ENCODE measurements around the gene RIMS4.

The RIMS4 gene

DNA sequence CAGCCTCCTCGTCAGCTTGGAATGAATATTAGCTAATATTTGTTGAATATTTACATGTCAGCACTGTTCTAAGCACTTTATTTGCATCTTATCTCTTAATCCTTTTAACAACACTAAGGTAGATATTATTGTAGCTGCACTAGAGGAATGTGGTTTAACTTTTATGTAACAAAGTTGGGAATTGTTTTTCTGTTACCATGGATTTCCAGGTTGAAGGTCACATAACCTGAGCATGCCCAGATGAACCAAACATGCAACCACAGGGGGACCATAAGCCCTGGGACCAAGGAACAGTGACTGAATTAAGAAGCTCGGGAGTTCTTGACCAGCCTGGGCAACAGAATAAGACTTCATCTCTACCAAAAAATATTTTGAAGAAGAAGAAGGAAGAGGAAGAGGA lies 46.1 kb upstream of the RIMS4 start:
- Histone ChIP-seq H3K9me2 (ENCODE audit: low read depth, low read length) (no peaks in the 10 kb centered on the region), H3K4me3 (ENCODE audit: low read depth, low read length, poor library complexity, severe bottlenecking) (no peak overlapping the region), H3K9ac (ENCODE audit: low read length) (no peak overlapping the region), H3K36me3 (ENCODE audit: insufficient read depth, low read length) (no peaks in the 10 kb centered on the region), H3F3A (ENCODE audit: insufficient read depth, low read length) (no peaks in the 10 kb centered on the region), H3K79me2 (ENCODE audit: insufficient read depth, low read length) (no peaks in the 10 kb centered on the region), H3K4me2 (ENCODE audit: low read length) (no peak overlapping the region), H2AFZ (ENCODE audit: low read length) (no peak overlapping the region), H3K27me3 (ENCODE audit: insufficient read depth, low read length) (no peaks in the 10 kb centered on the region), H3K27ac (ENCODE audit: low read depth, low read length, poor library complexity, severe bottlenecking) (no peak overlapping the region), H3K4me1 (ENCODE audit: insufficient read depth, low read length, severe bottlenecking) (no peaks in the 10 kb centered on the region), H3K9me3 (ENCODE audit: low read length) (no peaks in the 10 kb centered on the region), H4K20me1 (ENCODE audit: insufficient read depth, low read length) (no peaks in the 10 kb centered on the region)
- TF ChIP-seq, protein P1, sequence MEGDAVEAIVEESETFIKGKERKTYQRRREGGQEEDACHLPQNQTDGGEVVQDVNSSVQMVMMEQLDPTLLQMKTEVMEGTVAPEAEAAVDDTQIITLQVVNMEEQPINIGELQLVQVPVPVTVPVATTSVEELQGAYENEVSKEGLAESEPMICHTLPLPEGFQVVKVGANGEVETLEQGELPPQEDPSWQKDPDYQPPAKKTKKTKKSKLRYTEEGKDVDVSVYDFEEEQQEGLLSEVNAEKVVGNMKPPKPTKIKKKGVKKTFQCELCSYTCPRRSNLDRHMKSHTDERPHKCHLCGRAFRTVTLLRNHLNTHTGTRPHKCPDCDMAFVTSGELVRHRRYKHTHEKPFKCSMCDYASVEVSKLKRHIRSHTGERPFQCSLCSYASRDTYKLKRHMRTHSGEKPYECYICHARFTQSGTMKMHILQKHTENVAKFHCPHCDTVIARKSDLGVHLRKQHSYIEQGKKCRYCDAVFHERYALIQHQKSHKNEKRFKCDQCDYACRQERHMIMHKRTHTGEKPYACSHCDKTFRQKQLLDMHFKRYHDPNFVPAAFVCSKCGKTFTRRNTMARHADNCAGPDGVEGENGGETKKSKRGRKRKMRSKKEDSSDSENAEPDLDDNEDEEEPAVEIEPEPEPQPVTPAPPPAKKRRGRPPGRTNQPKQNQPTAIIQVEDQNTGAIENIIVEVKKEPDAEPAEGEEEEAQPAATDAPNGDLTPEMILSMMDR (IDR thresholded peaks at IDR 0.05; ENCODE audit: low read length) = no peak
- TF ChIP-seq EZH2 (IDR thresholded peaks at IDR 0.05; ENCODE audit: borderline replicate concordance, low read length) = no peak

DNA sequence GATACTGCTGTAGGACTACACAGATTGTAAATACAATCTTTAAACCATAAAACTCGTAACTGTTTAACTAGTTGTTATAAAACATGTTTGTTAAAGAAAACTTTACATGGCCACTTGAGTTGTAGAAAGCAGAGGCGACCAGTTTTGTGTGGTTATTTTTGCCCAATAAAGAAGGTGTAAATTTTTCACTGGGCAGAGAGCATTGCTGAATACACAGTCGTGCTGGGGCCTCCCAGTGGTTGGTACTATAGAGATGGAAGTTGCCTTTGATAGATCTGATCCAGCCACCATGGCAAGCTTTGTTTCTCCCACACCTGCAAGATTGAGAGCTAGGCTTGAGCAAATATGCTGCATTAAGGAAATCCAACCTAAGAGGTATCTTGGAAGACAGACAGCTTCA lies 41.2 kb upstream of the RIMS4 start:
- no peaks in the 10 kb centered on the region for H3K27me3 ChIP-seq (ENCODE audit: insufficient read depth, low read length)
- TF ChIP-seq EZH2 (IDR thresholded peaks at IDR 0.05; ENCODE audit: borderline replicate concordance, low read length) = no peak
- TF ChIP-seq, protein P1 (IDR thresholded peaks at IDR 0.05; ENCODE audit: low read length) = no peak
- no peaks in the 10 kb centered on the region for H4K20me1 ChIP-seq (ENCODE audit: insufficient read depth, low read length)
- H3K4me3 ChIP-seq (ENCODE audit: low read depth, low read length, poor library complexity, severe bottlenecking) = no peak overlapping the region
- H2AFZ ChIP-seq (ENCODE audit: low read length) = no peak overlapping the region
- H3K9me3 ChIP-seq (ENCODE audit: low read length) = no peaks in the 10 kb centered on the region
- no peaks in the 10 kb centered on the region for H3F3A ChIP-seq (ENCODE audit: insufficient read depth, low read length)
- H3K9me2 ChIP-seq (ENCODE audit: low read depth, low read length) = no peaks in the 10 kb centered on the region
- H3K9ac ChIP-seq (ENCODE audit: low read length) = no peak overlapping the region
- no peaks in the 10 kb centered on the region for H3K79me2 ChIP-seq (ENCODE audit: insufficient read depth, low read length)
- H3K36me3 ChIP-seq (ENCODE audit: insufficient read depth, low read length) = no peaks in the 10 kb centered on the region
- no peak overlapping the region for H3K4me2 ChIP-seq (ENCODE audit: low read length)
- no peaks in the 10 kb centered on the region for H3K4me1 ChIP-seq (ENCODE audit: insufficient read depth, low read length, severe bottlenecking)
- H3K27ac ChIP-seq (ENCODE audit: low read depth, low read length, poor library complexity, severe bottlenecking) = no peak overlapping the region

DNA sequence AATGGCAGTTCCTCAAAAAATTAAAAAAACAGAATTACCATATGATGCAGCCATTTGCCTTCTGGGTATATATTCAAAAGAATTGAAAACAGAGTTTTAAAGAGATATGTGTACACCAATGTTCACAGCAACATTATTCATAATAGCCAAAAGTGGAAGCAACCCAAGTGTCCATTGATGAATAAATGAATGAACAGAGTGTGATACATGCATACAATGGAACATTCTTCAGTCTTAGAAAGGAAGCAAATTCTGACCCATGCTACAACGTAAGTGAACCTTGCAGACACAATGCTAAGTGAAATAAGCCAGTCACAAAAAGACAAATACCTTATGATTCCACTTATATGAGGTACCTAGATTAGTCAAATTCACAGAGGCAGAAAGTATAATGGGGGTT lies 40.5 kb upstream of the RIMS4 start:
- no peak for TF ChIP-seq EZH2 (IDR thresholded peaks at IDR 0.05; ENCODE audit: borderline replicate concordance, low read length)
- TF ChIP-seq, protein P1 (IDR thresholded peaks at IDR 0.05; ENCODE audit: low read length) = no peak

More for the DNA sequence above, 40.5 kb upstream of the RIMS4 start:
- H3K4me2 ChIP-seq (ENCODE audit: low read length) = no peak overlapping the region
- H3K27ac ChIP-seq (ENCODE audit: low read depth, low read length, poor library complexity, severe bottlenecking) = no peak overlapping the region
- no peaks in the 10 kb centered on the region for H3F3A ChIP-seq (ENCODE audit: insufficient read depth, low read length)
- no peak overlapping the region for H3K4me3 ChIP-seq (ENCODE audit: low read depth, low read length, poor library complexity, severe bottlenecking)
- H2AFZ ChIP-seq (ENCODE audit: low read length) = no peak overlapping the region
- H3K4me1 ChIP-seq (ENCODE audit: insufficient read depth, low read length, severe bottlenecking) = no peaks in the 10 kb centered on the region
- no peaks in the 10 kb centered on the region for H3K27me3 ChIP-seq (ENCODE audit: insufficient read depth, low read length)
- no peaks in the 10 kb centered on the region for H4K20me1 ChIP-seq (ENCODE audit: insufficient read depth, low read length)
- H3K9me3 ChIP-seq (ENCODE audit: low read length) = no peaks in the 10 kb centered on the region
- H3K79me2 ChIP-seq (ENCODE audit: insufficient read depth, low read length) = no peaks in the 10 kb centered on the region
- H3K9me2 ChIP-seq (ENCODE audit: low read depth, low read length) = no peaks in the 10 kb centered on the region
- no peak overlapping the region for H3K9ac ChIP-seq (ENCODE audit: low read length)
- no peaks in the 10 kb centered on the region for H3K36me3 ChIP-seq (ENCODE audit: insufficient read depth, low read length)

Measured in OCI-LY1 (cell line).